H1 (cell line): ENCODE measurements around the gene DEGS1. TPM values are rescaled to one million over a fixed set of nuclear protein-coding genes. Genes with fewer than 3 reads are reported as not detected.

Experiments used
- CTCF ChIA-PET: fragments of 300-600 bp; sonication (Branson Sonifier 250); formaldehyde crosslinking; loops from one replicate; lab custom pipeline; 2021; ENCODE audit not compliant: partially characterized antibody; lab: Charles Lee
- POLR2A ChIA-PET: fragments of 300-600 bp; sonication (Branson Sonifier 250); formaldehyde crosslinking; loops from one replicate; lab custom pipeline; 2021; ENCODE audit warnings: inconsistent platforms; ENCODE audit not compliant: partially characterized antibody; lab: Charles Lee
- DNase-seq, 2 experiments: peaks; one replicate each; pipeline versions ENCODE4 v3.0.0 to v3.0.0-alpha.2; 2010 to 2022; ENCODE audit warnings: low spot score in 2 of 2, low read depth in 1 of 2, mixed read lengths in 1 of 2
- FAIRE-seq: peaks from 2 replicates; lab custom pipeline; 2011; peaks lifted over from hg19 to GRCh38; lab: Jason Lieb, UNC
- H2AFZ ChIP-seq: 2 replicates; pipeline ENCODE4 v1.8.1; 2012; ENCODE audit warnings: low read length, inconsistent platforms
- H2AK5ac ChIP-seq: 2 replicates; pipeline ENCODE4 v1.6.1; 2013; ENCODE audit warnings: low read depth, low read length
- H2BK120ac ChIP-seq: replicated peaks from 2 replicates; pipeline ENCODE3; 2013; ENCODE audit warnings: low read depth, low read length, inconsistent platforms
- H2BK12ac ChIP-seq: 2 replicates; pipeline ENCODE4 v1.6.1; 2013; ENCODE audit warnings: low read depth, low read length
- H2BK15ac ChIP-seq: 2 replicates; pipeline ENCODE4 v1.6.1; 2013; ENCODE audit warnings: low read length
- H2BK20ac ChIP-seq: 2 replicates; pipeline ENCODE4 v1.6.1; 2013; ENCODE audit warnings: low read length
- H2BK5ac ChIP-seq: 2 replicates; pipeline ENCODE4 v1.6.1; 2013; ENCODE audit warnings: low read depth, low read length
- H3K14ac ChIP-seq: 2 replicates; pipeline ENCODE4 v1.6.1; 2013; ENCODE audit warnings: inconsistent platforms; ENCODE audit not compliant: insufficient read length
- H3K18ac ChIP-seq: 2 replicates; pipeline ENCODE4 v1.6.1; 2013; ENCODE audit warnings: low read length; ENCODE audit errors: extremely low read depth
- H3K23ac ChIP-seq: 2 replicates; pipeline ENCODE4 v1.6.1; 2013; ENCODE audit warnings: inconsistent platforms; ENCODE audit not compliant: insufficient read length
- H3K23me2 ChIP-seq: 2 replicates; pipeline ENCODE4 v1.6.1; 2013; ENCODE audit warnings: low read depth, low read length
- H3K27ac ChIP-seq: 2 replicates; pipeline ENCODE4 v1.6.1; 2011; ENCODE audit warnings: low read depth, low read length, inconsistent platforms
- H3K27me3 ChIP-seq, 4 experiments: replicated peaks in 1 of 4; 1 replicate in 1 of 4; 2 replicates in 3 of 4; pipeline versions ENCODE4 v1.6.1 to v1.8.1; 2011 to 2013; ENCODE audit warnings: low read length in 3 of 4, mild to moderate bottlenecking in 3 of 4, inconsistent platforms in 2 of 4, mixed read lengths in 2 of 4, moderate library complexity in 1 of 4; ENCODE audit not compliant: control insufficient read depth in 3 of 4, insufficient read depth in 3 of 4; ENCODE audit errors: extremely low read depth in 1 of 4
- H3K36me3 ChIP-seq, 4 experiments: 2 replicates each; pipeline versions ENCODE4 v1.6.1 to v1.8.1; 2011 to 2013; ENCODE audit warnings: mild to moderate bottlenecking in 4 of 4, low read length in 3 of 4, moderate library complexity in 2 of 4, control low read depth in 1 of 4, inconsistent platforms in 1 of 4; ENCODE audit not compliant: insufficient read depth in 4 of 4, control insufficient read depth in 2 of 4
- H3K4ac ChIP-seq: replicated peaks from 2 replicates; pipeline ENCODE3; 2013; ENCODE audit warnings: low read length, low read depth, mixed read lengths, inconsistent platforms; ENCODE audit not compliant: insufficient read length
- H3K4me1 ChIP-seq, 4 experiments: replicated peaks in 1 of 4; 1 replicate in 1 of 4; 2 replicates in 3 of 4; pipeline versions ENCODE4 v1.6.1 to v1.8.1; 2011 to 2013; ENCODE audit warnings: low read length in 3 of 4, inconsistent platforms in 2 of 4, mixed read lengths in 1 of 4; ENCODE audit not compliant: insufficient read depth in 4 of 4, control insufficient read depth in 3 of 4
- H3K4me2 ChIP-seq, 2 experiments: 2 replicates each; pipeline versions ENCODE4 v1.6.1 to v1.8.1; 2011 to 2013; ENCODE audit warnings: low read depth in 2 of 2, low read length in 2 of 2, control low read depth in 1 of 2, inconsistent platforms in 1 of 2, mild to moderate bottlenecking in 1 of 2; ENCODE audit not compliant: insufficient read depth in 1 of 2
- H3K4me3 ChIP-seq, 4 experiments: fragments of 200-600, 300-600 bp in 1 of 4; sonication (generic), shearing (Covaris generic), sonication (Bioruptor Twin) in 1 of 4; 2 replicates each; pipeline versions ENCODE4 v1.5.1 to v1.8.1; 2011 to 2016; ENCODE audit warnings: low read length in 4 of 4, low read depth in 3 of 4, control low read depth in 2 of 4, inconsistent platforms in 2 of 4, mild to moderate bottlenecking in 2 of 4, mixed read lengths in 1 of 4, moderate library complexity in 1 of 4; ENCODE audit not compliant: insufficient read depth in 2 of 4; ENCODE audit errors: extremely low read depth in 1 of 4
- H3K56ac ChIP-seq: replicated peaks from 2 replicates; pipeline ENCODE3; 2013; ENCODE audit warnings: low read depth, mild to moderate bottlenecking, mixed read lengths, low read length, inconsistent platforms; ENCODE audit not compliant: insufficient read length
- H3K79me1 ChIP-seq: 2 replicates; pipeline ENCODE4 v1.6.1; 2013; ENCODE audit warnings: low read depth, low read length, control low read depth
- H3K79me2 ChIP-seq, 2 experiments: 2 replicates each; pipeline versions ENCODE4 v1.6.1 to v1.8.1; 2012 to 2013; ENCODE audit warnings: low read length in 2 of 2, mild to moderate bottlenecking in 2 of 2, inconsistent platforms in 1 of 2; ENCODE audit not compliant: insufficient read depth in 2 of 2, control insufficient read depth in 1 of 2
- H3K9ac ChIP-seq, 4 experiments: replicated peaks in 1 of 4; 1 replicate in 1 of 4; 2 replicates in 3 of 4; pipeline versions ENCODE4 v1.6.1 to v1.8.1; 2011 to 2013; ENCODE audit warnings: low read depth in 3 of 4, low read length in 3 of 4, control low read depth in 2 of 4, mild to moderate bottlenecking in 2 of 4, moderate library complexity in 2 of 4, inconsistent platforms in 1 of 4; ENCODE audit errors: extremely low read depth in 1 of 4
- H3K9me3 ChIP-seq, 2 experiments: 2 replicates each; pipeline versions ENCODE4 v1.6.1 to v1.8.1; 2012 to 2013; ENCODE audit warnings: mild to moderate bottlenecking in 2 of 2, moderate library complexity in 2 of 2, control low read depth in 1 of 2, inconsistent platforms in 1 of 2, low read depth in 1 of 2, low read length in 1 of 2, mixed read lengths in 1 of 2; ENCODE audit not compliant: insufficient read depth in 2 of 2
- H4K20me1 ChIP-seq, 2 experiments: replicated peaks in 1 of 2; 2 replicates each; pipeline versions ENCODE3 to v1.8.1; 2011 to 2013; ENCODE audit warnings: inconsistent platforms in 2 of 2, low read length in 2 of 2, mild to moderate bottlenecking in 1 of 2; ENCODE audit not compliant: insufficient read depth in 2 of 2, control insufficient read depth in 1 of 2
- H4K5ac ChIP-seq: 2 replicates; pipeline ENCODE4 v1.6.1; 2013; ENCODE audit warnings: low read length, low read depth, mixed read lengths, inconsistent platforms; ENCODE audit not compliant: insufficient read length
- H4K8ac ChIP-seq: 2 replicates; pipeline ENCODE4 v1.8.0; 2013; ENCODE audit warnings: mild to moderate bottlenecking, moderate library complexity, low read length, inconsistent platforms; ENCODE audit not compliant: insufficient read depth; ENCODE audit errors: extremely low read depth
- H4K91ac ChIP-seq: replicated peaks from 2 replicates; pipeline ENCODE3; 2013; ENCODE audit warnings: low read length, mixed read lengths, inconsistent platforms; ENCODE audit not compliant: insufficient read length
- FOSL1 ChIP-seq: IDR thresholded peaks from 2 replicates; pipeline ENCODE4 v1.6.1; 2011; ENCODE audit warnings: mild to moderate bottlenecking, low read depth, low read length, moderate library complexity; ENCODE audit not compliant: insufficient read depth
- SUZ12 ChIP-seq: fragments of 200-600 bp; sonication (generic); IDR thresholded peaks from 2 replicates; pipeline ENCODE4 v1.6.1; 2012; ENCODE audit warnings: mild to moderate bottlenecking, inconsistent platforms, low read length, moderate library complexity, mixed read lengths
- TBP ChIP-seq: IDR thresholded peaks from 2 replicates; pipeline ENCODE4 v1.6.1; 2011; ENCODE audit warnings: low read depth, low read length, improper control_type of control experiment
- TCF12 ChIP-seq: IDR thresholded peaks from 2 replicates; pipeline ENCODE4 v1.6.1; 2011; ENCODE audit warnings: low read depth, mild to moderate bottlenecking, low read length
- WGBS, 2 experiments: shearing (Covaris generic) in 1 of 2; methylation state at CpG; one replicate each; pipeline versions ENCODE4 v1.1.6 to v1.1.7; 2013 to 2015; ENCODE audit warnings: low lambda C conversion rate in 2 of 2, mixed read lengths in 2 of 2, inconsistent platforms in 1 of 2, low coverage in 1 of 2, missing lambda C conversion rate in 1 of 2; ENCODE audit not compliant: insufficient replicate concordance in 2 of 2, insufficient coverage in 1 of 2, insufficient read length in 1 of 2; ENCODE audit errors: extremely low coverage in 1 of 2, missing lambda C conversion rate in 1 of 2; 5-methylcytosine and 5-hydroxymethylcytosine counted together
- polyA plus RNA-seq, 7 experiments: library from polyadenylated mRNA; depleted of rRNA in 3 of 7; stranded (reverse) in 5 of 7; unstranded in 2 of 7; fragments of >200 nt in 5 of 7; fragments of 200-250 nt in 2 of 7; gene quantifications; 1 replicate in 5 of 7; 2 replicates in 1 of 7; 4 replicates in 1 of 7; pipeline versions ENCODE4 v1.2.1 to v1.2.3, GENCODE V29; 2011 to 2013; ENCODE audit warnings: missing spikeins in 2 of 7, mixed read lengths in 2 of 7
- total RNA-seq: library from RNA; stranded (reverse); fragmentation: NEBNext Ultra II Directional; extraction: Animal tissue kit (Norgen Biotek cat#: 25700); gene quantifications from 2 replicates; pipeline ENCODE4 v1.2.1, GENCODE V29; 2021
- TF ChIP-seq, protein P1 (sequence below): IDR thresholded peaks from 2 replicates; pipeline ENCODE4 v1.6.1; 2012; ENCODE audit warnings: inconsistent platforms

Gene DEGS1
- total and polyA plus RNA-seq, 2 of the 8 experiments (the other 6 are each of a cell fraction or from before 2014, with no cell fraction given) = 46.1 to 114 TPM

DNA sequence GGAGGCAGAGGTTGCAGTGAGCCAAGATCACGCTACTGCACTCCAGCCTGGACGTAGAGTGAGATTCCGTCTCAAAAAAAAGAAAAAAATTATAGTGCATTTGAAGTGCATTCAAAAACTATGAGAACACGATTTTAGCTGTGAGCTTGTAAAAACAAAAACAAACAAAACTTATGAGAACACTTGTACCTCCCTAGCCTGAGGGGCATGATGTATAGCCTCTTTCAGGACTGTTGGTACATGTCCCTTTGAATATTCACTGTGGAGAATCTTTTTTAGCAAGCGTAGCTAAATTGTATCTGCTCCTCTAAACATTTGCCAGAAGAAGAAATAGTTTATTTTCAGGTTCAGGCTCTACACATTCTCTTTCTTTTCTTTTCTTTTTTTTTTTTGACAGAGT lies 9.5 kb upstream of the DEGS1 start:
- H3K4me3 ChIP-seq = no peak overlapping the region
- POLR2A ChIA-PET = interaction anchor here (1.1 kb wide), 1 partner anchor 9 kb away, joined by 5 read pairs; the partner anchor contains the start of gene DEGS1
- no peaks in the 10 kb centered on the region for H3K27me3 ChIP-seq
- no peak overlapping the region for H3K23ac ChIP-seq
- H2BK120ac ChIP-seq = no peak overlapping the region
- peaks cover 0 to 12% (median 3%) of the 10 kb centered on the region in 4 experiments; a peak in 3 of 7 replicates for H3K4me1 ChIP-seq
- CTCF ChIA-PET = interaction anchor here (1.3 to 1.9 kb wide), 3 partner anchors 9 to 160 kb away, joined by 3 to 6 read pairs (median 5); no protein-coding TSS in a partner anchor
- no peak overlapping the region for H4K5ac ChIP-seq
- no peak overlapping the region for H3K56ac ChIP-seq
- H3K79me1 ChIP-seq = no peaks in the 10 kb centered on the region
- DNase-seq = no peak
- no peak overlapping the region for H4K8ac ChIP-seq
- no peak overlapping the region for H2BK15ac ChIP-seq
- no peak overlapping the region for H2BK12ac ChIP-seq
- no peak overlapping the region for H2BK5ac ChIP-seq
- H2BK20ac ChIP-seq = no peak overlapping the region
- no peak overlapping the region for H2AK5ac ChIP-seq
- no peaks in the 10 kb centered on the region for H3K79me2 ChIP-seq
- no peaks in the 10 kb centered on the region for H3K36me3 ChIP-seq
- H3K23me2 ChIP-seq = peaks cover 3% of the 10 kb centered on the region; the same call in 1 of the 2 replicates
- H3K18ac ChIP-seq = no peak overlapping the region
- H3K9me3 ChIP-seq = no peaks in the 10 kb centered on the region
- TF ChIP-seq SUZ12 (no peak), TBP (no peak), FOSL1 (no peak), TCF12 (no peak)
- TF ChIP-seq, protein P1, sequence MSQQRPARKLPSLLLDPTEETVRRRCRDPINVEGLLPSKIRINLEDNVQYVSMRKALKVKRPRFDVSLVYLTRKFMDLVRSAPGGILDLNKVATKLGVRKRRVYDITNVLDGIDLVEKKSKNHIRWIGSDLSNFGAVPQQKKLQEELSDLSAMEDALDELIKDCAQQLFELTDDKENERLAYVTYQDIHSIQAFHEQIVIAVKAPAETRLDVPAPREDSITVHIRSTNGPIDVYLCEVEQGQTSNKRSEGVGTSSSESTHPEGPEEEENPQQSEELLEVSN = no peak
- TF ChIP-seq, all 59 proteins: peak for 0
- WGBS, 2 experiments = 98% methylated on average over 5 of the region's 5 CpGs; no CpG with 5 or more reads in 1 of the 2 experiments
- FAIRE-seq = no peak
- no peak overlapping the region for H4K91ac ChIP-seq
- H3K14ac ChIP-seq = no peak overlapping the region
- H3K4ac ChIP-seq = no peak overlapping the region
- no peaks in the 10 kb centered on the region for H4K20me1 ChIP-seq
- H2AFZ ChIP-seq = no peak overlapping the region
- H3K4me2 ChIP-seq = no peak overlapping the region
- no peak overlapping the region for H3K27ac ChIP-seq
- H3K9ac ChIP-seq = no peak overlapping the region
